ENCODE data around the gene LEF1.

GRCh38 chr4:108110450-108110849 lies 58.3 kb downstream of the LEF1 start:
- no peak for TF ChIP-seq POLR2A (IDR thresholded peaks at IDR 0.05; ENCODE audit: low read depth, low read length)
- no peak for TF ChIP-seq POLR2AphosphoS5 (IDR thresholded peaks at IDR 0.05; ENCODE audit: low read depth, low read length)
- TF ChIP-seq TAF1 (IDR thresholded peaks at IDR 0.05; ENCODE audit: low read depth, low read length): no peak
- TF ChIP-seq PAX5 (IDR thresholded peaks at IDR 0.05; ENCODE audit: insufficient read depth, low read length, severe bottlenecking): no peak
- no peak for TF ChIP-seq SPI1 (IDR thresholded peaks at IDR 0.05; ENCODE audit: low read depth, low read length)
- TF ChIP-seq POU2F2 (IDR thresholded peaks at IDR 0.05; ENCODE audit: low read depth, low read length): no peak
